ENCODE data around the gene APOL3.
A peak's percentile ranks its signal among the peaks of the same experiment; 100 is the strongest.
"Not testable (repeated sequence)": the region's sequence is repeated elsewhere in the genome, so short reads cannot be mapped to it uniquely, and the experiment has no call there.

Gene APOL3, protein sequence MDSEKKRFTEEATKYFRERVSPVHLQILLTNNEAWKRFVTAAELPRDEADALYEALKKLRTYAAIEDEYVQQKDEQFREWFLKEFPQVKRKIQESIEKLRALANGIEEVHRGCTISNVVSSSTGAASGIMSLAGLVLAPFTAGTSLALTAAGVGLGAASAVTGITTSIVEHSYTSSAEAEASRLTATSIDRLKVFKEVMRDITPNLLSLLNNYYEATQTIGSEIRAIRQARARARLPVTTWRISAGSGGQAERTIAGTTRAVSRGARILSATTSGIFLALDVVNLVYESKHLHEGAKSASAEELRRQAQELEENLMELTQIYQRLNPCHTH

DNA sequence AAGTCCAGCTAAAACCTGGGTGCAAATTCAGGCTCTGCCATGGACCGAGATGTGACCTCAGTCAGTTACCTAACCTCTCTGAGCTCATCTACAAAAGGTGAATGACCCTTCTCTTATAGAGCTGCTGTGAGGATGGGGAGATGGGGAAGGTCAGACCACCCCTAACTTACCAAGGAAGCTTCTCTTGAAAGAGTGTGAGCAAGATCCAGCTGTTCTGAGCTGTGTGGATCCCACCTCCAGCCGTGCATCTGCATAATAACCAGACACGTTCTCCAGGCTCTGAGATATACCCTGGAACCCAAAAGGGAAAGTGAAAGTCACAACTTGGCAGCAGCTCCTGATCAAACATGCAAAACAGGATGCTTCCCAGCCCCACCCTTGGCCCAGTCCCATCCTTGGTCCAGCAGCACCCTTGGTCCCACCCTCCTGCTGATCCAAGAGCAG is at the start of gene APOL3:
Gene APOL3, minus strand, starts transcription at position 257 of the 444 bp plus-strand sequence. CDS start 11,700 bp downstream, outside the sequence.
- DNase-seq: no peak

GRCh38 chr22:36210224-36210623 is 49.7 kb upstream of the APOL3 start:
- DNase-seq: no peak

DNA sequence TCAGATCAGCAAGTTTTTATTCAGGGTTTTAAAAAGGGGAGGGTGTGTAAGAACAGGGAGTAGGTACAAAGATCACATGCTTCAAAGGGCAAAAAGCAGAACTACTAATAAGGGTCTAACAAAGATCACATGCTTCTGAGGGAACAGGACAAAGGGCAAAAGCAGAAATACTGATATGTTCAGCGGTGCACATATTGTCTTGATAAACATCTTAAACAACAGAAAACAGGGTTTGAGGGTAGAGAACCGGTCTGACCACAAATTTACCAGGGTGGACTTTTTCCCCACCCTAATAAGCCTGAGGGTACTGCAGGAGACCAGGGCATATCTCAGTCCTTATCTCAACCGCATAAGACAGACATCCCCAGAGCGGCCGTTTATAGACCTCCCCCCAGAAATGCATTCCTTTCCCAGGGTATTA is 48.9 kb upstream of the APOL3 start:
- not testable (repeated sequence) for DNase-seq

DNA sequence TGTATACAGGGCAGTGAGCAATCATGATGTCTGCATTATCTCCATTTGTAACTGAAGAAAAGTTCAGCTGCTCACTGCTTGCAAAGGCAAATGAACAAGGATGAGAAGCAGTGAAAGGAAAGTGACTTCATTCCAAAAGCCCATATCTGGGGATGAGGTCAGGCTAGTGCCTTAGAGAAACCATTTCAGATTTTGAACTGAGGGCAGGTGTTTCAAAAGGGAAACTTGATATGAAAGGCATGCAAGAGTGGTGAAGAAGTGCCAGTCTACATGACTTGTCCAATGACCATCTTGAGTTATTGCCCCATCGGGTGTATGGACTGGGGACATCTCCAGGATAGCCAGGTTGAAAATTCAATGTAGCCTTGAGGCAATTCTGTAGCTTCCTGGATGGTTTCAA is 48.4 kb upstream of the APOL3 start:
- DNase-seq: no peak

DNA sequence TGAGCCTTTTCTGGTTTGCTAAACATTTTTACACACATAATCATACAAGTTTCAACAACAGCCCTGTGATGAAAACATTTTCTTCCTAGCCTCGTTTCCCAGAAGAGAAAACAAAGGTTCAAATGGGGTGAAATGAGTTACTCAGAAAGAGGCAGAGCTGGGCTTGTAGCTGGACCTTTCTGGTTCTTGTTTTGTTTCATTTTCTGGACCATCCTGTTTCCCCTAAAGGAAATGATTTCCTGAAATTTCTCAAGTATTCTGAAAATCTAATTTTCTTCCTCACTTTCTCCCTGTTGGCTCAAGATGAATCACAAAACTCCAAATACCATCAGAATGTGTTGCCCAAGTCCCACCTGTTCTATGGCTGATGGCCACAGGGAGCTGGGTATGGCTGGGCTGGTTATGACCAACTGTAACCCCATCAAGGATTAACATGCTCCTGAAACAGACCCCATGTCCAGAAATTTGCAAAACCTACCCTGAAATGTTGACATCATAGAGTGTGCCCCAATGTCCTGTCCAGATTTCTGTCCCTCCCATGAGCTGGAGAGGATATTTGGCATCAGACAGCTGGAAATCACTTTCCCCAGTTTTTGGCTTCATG is 47.7 kb upstream of the APOL3 start:
- DNase-seq: no peak

GRCh38 chr22:36206255-36206654 is 45.7 kb upstream of the APOL3 start:
- no peak for DNase-seq

GRCh38 chr22:36205573-36205972 is 45.0 kb upstream of the APOL3 start:
- DNase-seq: not testable (repeated sequence)

DNA sequence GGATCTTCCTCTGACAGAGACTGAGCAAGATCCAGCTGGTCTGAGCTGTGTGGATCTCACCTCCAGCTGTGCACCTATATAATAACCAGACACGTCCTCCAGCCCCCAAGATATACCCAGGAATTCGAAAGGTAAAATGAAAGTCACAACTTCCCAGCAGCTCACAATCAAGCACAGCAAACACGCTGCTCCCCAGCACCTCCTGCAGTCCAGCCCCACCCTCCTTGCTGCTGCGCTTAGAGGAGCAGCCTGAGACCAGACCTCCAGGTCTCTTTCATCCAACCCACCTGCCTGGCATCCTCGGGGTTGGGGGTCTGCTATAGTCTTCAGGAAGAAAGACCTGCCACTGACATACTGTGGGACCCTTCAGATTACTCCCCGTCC is 44.1 kb upstream of the APOL3 start:
- DNase-seq: no peak

DNA sequence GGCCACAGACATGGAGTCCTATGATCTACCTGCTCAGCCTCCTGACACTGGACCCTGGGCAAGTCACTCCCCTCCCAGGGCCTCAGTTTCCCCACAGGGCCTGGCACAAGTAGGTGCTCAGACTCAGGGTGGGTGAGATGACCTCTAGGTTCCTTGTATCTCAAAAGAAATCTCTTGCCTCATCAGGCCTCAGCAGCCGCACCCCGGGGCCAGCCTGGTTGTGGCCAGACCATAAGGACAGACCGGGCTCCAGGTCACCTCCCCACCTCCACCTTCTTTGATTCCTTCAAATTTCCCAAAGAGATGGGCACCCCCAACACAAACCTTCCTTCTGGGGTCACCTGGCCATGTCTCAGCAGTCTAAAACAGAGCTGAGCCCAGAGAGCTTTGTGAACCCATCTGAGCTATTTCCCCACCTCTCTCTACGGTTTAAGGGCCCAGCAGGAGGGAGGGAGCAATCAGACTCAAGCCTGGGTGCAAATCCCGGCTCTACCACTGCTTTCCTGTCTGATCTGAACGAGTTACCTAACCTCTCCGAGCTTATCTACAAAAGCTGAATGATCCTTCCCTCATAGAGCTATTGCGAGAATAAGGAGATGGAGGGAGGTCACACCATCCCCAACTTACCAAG is 43.6 kb upstream of the APOL3 start:
- DNase-seq: no peak

DNA sequence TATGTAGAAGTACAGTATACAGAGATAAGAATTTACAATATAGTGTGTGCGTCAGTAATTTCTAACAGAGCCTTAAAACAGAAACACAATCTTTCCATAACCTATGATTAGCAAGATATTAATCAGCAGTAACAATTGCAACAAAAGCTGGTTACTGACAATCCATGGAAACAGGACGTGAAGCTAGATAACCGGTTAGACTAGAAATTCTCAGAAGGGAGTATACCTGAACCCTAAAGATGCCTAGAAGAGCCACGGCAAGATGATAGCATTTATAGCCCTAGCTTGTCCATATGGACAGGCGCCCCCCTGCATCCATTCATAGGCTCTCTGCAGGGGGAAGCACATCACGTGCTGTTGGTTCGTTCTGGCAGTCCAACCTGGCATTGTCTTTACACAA is 42.9 kb upstream of the APOL3 start:
- not testable (repeated sequence) for DNase-seq

- DNase-seq: not testable (repeated sequence)
Measured at GRCh38 chr22:36202906-36203305, 42.4 kb upstream of the APOL3 start.

GRCh38 chr22:36201630-36202319 is 41.2 kb upstream of the APOL3 start, which contains the start of gene APOL4:
APOL4 (minus strand) TSS chr22:36201809; CDS start chr22:36201734, 75 bp downstream.
- no peak for DNase-seq

DNA sequence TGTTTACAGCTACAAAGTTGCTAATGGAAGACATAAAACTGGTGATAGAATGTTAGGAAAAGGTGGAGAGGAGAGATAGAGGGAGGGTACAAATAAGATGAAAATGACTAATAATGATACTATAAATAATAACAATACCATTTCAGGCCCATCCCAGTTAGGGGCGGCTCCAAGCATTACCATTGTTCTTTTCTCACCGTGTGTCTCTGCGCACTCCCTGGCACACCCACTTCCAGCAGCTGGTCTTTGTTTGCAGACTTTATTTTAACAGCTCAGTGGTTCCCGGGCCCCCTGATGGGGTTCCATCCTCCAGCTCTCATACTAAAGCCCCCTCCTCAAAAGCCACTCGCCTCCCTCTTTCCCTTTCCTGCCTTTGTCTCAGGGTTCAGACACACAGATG is 40.5 kb upstream of the APOL3 start:
- not testable (repeated sequence) for DNase-seq

DNA sequence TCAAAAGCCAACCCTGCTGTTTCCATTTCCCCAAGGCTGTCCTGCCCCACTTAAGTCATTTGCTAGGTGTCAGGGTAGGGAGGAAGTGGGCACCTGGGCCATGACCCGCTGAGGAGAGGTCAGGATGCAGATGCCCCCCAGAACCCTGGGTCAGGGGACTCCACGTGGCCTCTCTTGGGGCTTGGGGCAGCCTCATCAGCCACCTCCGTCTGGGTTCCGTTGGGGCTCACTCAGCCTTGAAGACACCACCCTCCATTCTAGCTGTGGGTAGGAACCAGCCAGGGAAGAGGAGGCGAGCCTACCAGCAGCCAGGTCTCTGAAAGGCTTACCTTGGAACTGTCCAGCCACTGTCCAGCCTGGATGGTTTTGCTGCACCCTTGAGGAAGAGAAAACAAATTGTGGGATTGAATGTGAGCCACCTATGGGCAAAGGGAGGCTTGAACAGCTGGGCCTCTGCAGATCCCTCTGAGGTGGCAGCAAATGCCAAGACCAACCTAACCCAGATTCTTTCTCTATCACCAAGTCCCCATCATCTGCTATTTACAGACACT is 38.5 kb upstream of the APOL3 start:
- no peak for DNase-seq

DNA sequence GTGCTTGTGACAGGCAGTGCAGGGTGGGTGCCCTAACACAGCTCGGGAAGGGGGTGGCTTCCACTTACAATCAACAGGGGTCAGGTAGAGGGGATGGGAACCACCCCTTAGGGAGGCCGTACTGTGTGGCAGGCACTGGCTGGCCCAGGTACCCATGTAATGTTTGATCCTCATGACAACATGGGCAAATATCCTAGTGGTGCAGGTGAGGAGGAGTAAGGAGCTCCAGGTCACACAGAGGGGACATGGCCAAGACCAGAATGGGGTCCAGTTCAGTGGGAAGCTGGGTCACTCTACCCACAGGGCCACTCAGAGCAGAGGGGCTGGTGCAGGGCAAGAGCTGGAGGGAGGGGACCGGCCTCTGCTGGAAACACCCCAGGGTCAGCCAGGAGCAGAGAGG is 38.0 kb upstream of the APOL3 start:
- no peak for DNase-seq

GRCh38 chr22:36197514-36198146 is 37.1 kb upstream of the APOL3 start:
- no peak for DNase-seq

DNA sequence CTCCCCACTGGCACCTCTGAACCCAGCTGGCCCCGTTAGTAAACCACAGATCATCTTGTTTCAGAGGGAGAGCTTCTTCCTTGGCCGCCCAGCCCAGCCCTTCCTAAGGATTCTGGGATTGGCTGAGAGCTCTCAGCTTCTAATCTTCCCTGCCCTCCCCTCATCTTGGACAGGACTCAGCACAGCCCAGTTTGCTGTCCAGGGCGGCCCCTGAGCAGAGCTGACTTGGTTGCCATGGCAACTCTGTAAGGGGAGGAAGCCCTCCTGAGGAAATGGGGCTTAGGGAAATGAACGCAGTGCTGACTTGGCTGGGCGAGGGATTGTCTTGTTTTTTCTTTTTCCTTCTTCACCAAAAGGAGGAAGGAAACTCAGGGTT is 36.5 kb upstream of the APOL3 start:
- peak; percentile 41 for DNase-seq

GRCh38 chr22:36196254-36197064 is 35.9 kb upstream of the APOL3 start:
- no peak for DNase-seq

DNA sequence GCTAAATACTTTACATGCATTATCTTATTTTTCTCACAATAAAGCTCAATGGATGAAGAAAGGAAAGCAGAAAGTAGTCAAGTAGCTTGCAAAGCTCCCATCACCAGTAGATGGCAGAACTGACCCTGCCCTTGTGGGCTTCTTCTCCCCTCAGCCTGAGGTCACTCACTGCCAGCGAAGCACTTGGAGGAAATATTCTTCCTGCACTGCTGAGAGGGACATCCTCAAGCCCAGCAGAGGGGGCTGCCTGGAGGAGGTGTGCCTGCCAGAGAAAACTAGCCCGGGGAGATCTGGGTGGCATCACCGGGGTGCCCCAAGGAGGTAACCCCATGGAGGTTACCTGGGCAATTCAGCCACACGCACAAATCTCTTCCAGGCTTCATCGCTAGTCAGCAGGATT is 34.4 kb upstream of the APOL3 start:
- DNase-seq: no peak

- no peak for DNase-seq
Measured at GRCh38 chr22:36194385-36194784, 33.8 kb upstream of the APOL3 start.

DNA sequence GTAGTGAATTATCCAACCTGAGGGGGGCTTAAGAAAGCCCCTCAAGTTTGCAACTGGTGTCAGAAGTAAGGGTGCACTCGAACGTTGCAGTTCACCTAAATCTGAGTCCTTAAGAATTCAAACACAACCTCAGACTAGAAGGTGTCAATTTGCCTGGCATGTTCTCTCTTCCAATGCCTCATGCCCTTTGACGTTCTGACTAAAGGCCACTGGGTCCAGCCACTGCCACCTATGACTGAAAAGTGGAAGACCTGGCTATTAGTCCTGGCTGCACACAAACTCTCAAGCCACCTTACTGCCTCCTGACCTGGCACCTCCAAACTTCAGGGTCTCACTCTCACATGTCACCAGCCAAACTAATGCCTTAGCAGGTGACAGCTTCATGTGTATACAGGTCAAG is 33.0 kb upstream of the APOL3 start:
- DNase-seq: no peak

- no peak for DNase-seq
Measured at GRCh38 chr22:36193171-36193570, 32.6 kb upstream of the APOL3 start.
